ENCODE measurements around the gene CYSLTR2. TPM values are rescaled to one million over a fixed set of nuclear protein-coding genes. Genes with fewer than 3 reads are reported as not detected.
A peak's percentile ranks its signal among the peaks of the same experiment; 100 is the strongest.

Gene CYSLTR2
- polyA plus RNA-seq (ENCODE audit: insufficient read length in 4 of 4) = 1 to 10 TPM in 1 of 4 donors, under 1 TPM in 3; 0.08 to 1.3 (median 0.38) TPM

GRCh38 chr13:48653472-48653939 is at the start of gene CYSLTR2:
Gene CYSLTR2, plus strand, starts transcription at chr13:48653929. Its CDS starts 52,889 bp downstream, at chr13:48706818.
- peak in 2 of 4 donors; percentile 29 to 39 for DNase-seq (ENCODE audit: low read depth in 4 of 4, low spot score in 3 of 4)

GRCh38 chr13:48615049-48615448 is 38.7 kb upstream of the CYSLTR2 start:
- no peak for DNase-seq (ENCODE audit: low read depth in 4 of 4, low spot score in 3 of 4)

GRCh38 chr13:48618937-48619336 is 34.8 kb upstream of the CYSLTR2 start:
- DNase-seq (ENCODE audit: low read depth in 4 of 4, low spot score in 3 of 4) = no peak

GRCh38 chr13:48621056-48621455 is 32.7 kb upstream of the CYSLTR2 start:
- DNase-seq (ENCODE audit: low read depth in 4 of 4, low spot score in 3 of 4) = no peak

- DNase-seq (ENCODE audit: low read depth in 4 of 4, low spot score in 3 of 4) = no peak
Observed at GRCh38 chr13:48624016-48624415, 29.7 kb upstream of the CYSLTR2 start.

GRCh38 chr13:48624858-48625257 is 28.9 kb upstream of the CYSLTR2 start:
- no peak for DNase-seq (ENCODE audit: low read depth in 4 of 4, low spot score in 3 of 4)

GRCh38 chr13:48625413-48626076 is 28.2 kb upstream of the CYSLTR2 start:
- DNase-seq (ENCODE audit: low read depth in 4 of 4, low spot score in 3 of 4) = no peak

- peak; percentile 19 to 51 (median 37) for DNase-seq (ENCODE audit: low read depth in 4 of 4, low spot score in 3 of 4)
Observed at GRCh38 chr13:48626077-48626449, 27.7 kb upstream of the CYSLTR2 start.

- no peak for DNase-seq (ENCODE audit: low read depth in 4 of 4, low spot score in 3 of 4)
Observed at GRCh38 chr13:48626726-48627451, 26.8 kb upstream of the CYSLTR2 start.

- no peak for DNase-seq (ENCODE audit: low read depth in 4 of 4, low spot score in 3 of 4)
Observed at GRCh38 chr13:48629277-48629676, 24.5 kb upstream of the CYSLTR2 start.

- no peak for DNase-seq (ENCODE audit: low read depth in 4 of 4, low spot score in 3 of 4)
Observed at GRCh38 chr13:48630291-48630690, 23.4 kb upstream of the CYSLTR2 start.

- DNase-seq (ENCODE audit: low read depth in 4 of 4, low spot score in 3 of 4) = no peak
Observed at GRCh38 chr13:48630773-48631172, 23.0 kb upstream of the CYSLTR2 start.

- no peak for DNase-seq (ENCODE audit: low read depth in 4 of 4, low spot score in 3 of 4)
Observed at GRCh38 chr13:48631441-48631840, 22.3 kb upstream of the CYSLTR2 start.

GRCh38 chr13:48633700-48634099 is 20.0 kb upstream of the CYSLTR2 start:
- no peak for DNase-seq (ENCODE audit: low read depth in 4 of 4, low spot score in 3 of 4)

- DNase-seq (ENCODE audit: low read depth in 4 of 4, low spot score in 3 of 4) = no peak
Observed at GRCh38 chr13:48634636-48635035, 19.1 kb upstream of the CYSLTR2 start.

GRCh38 chr13:48635478-48635877 is 18.3 kb upstream of the CYSLTR2 start:
- no peak for DNase-seq (ENCODE audit: low read depth in 4 of 4, low spot score in 3 of 4)

GRCh38 chr13:48636550-48636949 is 17.2 kb upstream of the CYSLTR2 start:
- no peak for DNase-seq (ENCODE audit: low read depth in 4 of 4, low spot score in 3 of 4)

GRCh38 chr13:48637601-48638000 is 16.1 kb upstream of the CYSLTR2 start:
- DNase-seq (ENCODE audit: low read depth in 4 of 4, low spot score in 3 of 4) = no peak

GRCh38 chr13:48640767-48641166 is 13.0 kb upstream of the CYSLTR2 start:
- no peak for DNase-seq (ENCODE audit: low read depth in 4 of 4, low spot score in 3 of 4)

- no peak for DNase-seq (ENCODE audit: low read depth in 4 of 4, low spot score in 3 of 4)
Observed at GRCh38 chr13:48641404-48641803, 12.3 kb upstream of the CYSLTR2 start.

GRCh38 chr13:48642061-48642460 is 11.7 kb upstream of the CYSLTR2 start:
- no peak for DNase-seq (ENCODE audit: low read depth in 4 of 4, low spot score in 3 of 4)

- no peak for DNase-seq (ENCODE audit: low read depth in 4 of 4, low spot score in 3 of 4)
Observed at GRCh38 chr13:48643159-48643558, 10.6 kb upstream of the CYSLTR2 start.

All from left renal pelvis (tissue), 4 donors.